Suprapubic skin (tissue), 4 donors: ENCODE measurements around the gene AJAP1.

ENCODE experiments used
- CTCF ChIP-seq, 2 donors: fragments of 200-600 bp in 1 of 2; fragments of 450-650 bp in 1 of 2; sonication (generic) in 1 of 2; IDR thresholded peaks; one replicate each; pipeline ENCODE4 v1.5.1; 2016 to 2019; ENCODE audit warnings: antibody characterized with exemption in 2 of 2, mild to moderate bottlenecking in 1 of 2, moderate library complexity in 1 of 2
- POLR2A ChIP-seq, 2 donors: fragments of 450-650 bp; IDR thresholded peaks; one replicate each; pipeline ENCODE4 v1.6.1; 2017; ENCODE audit warnings: antibody characterized with exemption in 2 of 2, mild to moderate bottlenecking in 2 of 2, moderate library complexity in 2 of 2
- POLR2AphosphoS5 ChIP-seq, 3 donors: sonication (generic); formaldehyde crosslinking; IDR thresholded peaks; one replicate each; pipeline ENCODE4 v1.6.1; 2017; ENCODE audit warnings: antibody characterized with exemption in 3 of 3

GRCh38 chr1:4673494-4673893 lies 19.1 kb downstream of the AJAP1 start:
- no peak for TF ChIP-seq POLR2AphosphoS5 (IDR thresholded peaks at IDR 0.05)
- no peak for TF ChIP-seq POLR2A (IDR thresholded peaks at IDR 0.05)
- TF ChIP-seq CTCF (IDR thresholded peaks at IDR 0.05), result no peak
